D341Med (cell line): ENCODE results near the gene MGLL.

ENCODE experiments used
- DNase-seq: peaks from one replicate; pipeline ENCODE4 v3.0.0; 2012; ENCODE audit warnings: low spot score

The MGLL gene

DNA sequence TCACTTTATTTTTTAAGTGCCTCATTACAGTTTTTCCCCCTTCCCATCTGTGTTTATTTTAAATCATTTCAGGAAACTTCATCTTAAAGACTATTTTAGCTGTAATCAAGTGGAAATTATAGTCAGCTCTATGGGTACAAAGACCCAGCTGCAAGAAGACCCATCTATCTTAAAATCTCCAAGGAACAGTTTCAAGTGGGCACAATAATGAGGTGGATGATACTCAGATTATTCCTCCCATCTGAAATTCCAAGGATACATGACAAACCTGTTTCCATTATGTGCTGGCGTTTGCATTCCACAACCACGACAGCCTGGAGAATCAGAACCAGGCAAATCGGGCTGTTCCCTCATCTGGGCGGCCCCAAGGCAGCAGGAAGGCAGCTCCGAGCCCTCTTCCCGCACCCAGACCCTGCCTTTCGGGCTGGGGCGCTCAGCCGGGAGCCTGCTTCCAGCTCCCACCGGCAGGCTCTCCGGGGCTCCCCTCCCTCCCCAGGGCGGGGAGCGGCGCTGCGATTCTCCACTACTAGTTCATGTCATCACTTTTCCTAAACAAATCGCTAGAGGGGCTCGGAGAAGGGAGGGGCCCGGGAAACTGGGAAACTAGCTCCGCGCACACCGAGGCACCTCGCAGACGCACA, at the start of gene MGLL:
MGLL (minus strand) TSS at position 475 of the 641 bp plus-strand sequence; CDS start at position 278, 197 bp downstream.
- peak; percentile 58 for DNase-seq

DNA sequence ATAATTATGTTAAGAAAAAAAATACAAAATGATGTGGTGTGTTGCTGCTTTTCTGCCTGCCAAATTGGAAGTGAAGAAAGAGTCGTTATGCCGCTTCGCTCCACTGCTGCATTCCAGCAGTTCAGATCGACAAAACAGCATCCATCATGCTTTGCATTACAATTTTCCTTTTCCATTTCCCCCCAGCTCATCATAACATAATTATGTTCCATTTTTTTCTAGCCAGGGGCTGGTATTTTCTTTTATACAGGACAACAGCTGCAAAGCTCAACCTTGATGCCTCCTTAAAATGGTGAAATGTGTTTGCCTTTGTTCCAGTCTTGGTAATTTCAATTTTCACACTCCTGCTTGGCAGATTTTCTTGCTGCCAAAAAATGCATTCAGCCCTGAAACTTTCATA, 47.8 kb upstream of the MGLL start:
- DNase-seq: no peak

DNA sequence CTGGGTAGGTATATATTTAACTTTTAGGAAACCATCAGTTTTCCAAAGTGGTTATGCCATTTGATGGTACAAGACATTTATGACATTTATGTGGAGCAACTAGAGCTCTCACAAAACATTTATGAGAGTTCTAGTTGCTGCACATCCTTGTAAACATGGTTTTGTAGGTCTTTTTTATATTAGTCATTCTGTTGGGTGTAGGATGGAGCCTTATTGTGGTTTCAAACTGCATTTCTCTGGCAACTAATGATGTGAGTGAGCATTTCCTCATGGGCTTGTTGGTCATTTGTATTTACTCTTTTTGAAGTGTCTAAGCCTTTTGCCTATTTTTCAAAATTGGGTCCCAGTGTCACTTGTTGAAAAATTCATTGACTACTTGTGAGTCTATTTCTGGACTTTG, 45.7 kb upstream of the MGLL start:
- no peak for DNase-seq

DNA sequence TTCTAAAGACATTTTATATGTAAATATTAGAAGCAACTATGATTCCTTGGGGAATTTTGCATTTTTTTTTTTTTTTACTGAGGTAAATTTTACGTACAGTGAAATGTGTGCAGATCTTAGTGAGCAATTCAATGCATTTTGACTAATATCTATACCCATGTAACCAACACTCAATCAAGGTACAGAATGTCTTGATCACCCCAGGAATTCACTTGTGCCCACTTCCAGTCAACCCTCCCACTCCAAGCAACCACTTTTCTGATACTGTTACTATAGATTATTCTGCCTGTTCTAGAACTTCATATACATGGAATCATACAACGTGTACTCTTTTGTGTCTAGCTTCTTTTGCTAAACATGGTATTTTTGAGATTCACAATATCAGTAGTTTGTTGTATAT, 45.1 kb upstream of the MGLL start:
- DNase-seq: no peak

DNA sequence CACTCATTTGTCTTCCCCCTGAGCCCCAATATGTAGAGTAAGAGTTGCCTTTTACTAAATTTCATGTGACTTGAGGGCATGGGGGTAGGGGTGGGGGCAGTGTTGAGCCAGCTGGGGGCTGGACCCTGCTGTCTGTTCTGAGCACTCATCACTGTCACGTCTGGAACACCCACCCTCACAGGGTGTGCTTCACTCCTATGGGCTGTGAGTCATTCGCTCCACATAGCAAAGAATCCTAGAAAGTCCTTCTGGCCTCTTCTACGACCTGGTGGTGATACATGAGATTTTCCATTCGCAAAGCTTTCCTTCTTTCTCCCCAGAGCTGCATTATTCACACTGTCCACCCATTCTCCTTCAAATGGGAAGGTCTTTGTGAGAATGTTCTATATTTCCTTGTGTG, 43.6 kb upstream of the MGLL start:
- no peak for DNase-seq

DNA sequence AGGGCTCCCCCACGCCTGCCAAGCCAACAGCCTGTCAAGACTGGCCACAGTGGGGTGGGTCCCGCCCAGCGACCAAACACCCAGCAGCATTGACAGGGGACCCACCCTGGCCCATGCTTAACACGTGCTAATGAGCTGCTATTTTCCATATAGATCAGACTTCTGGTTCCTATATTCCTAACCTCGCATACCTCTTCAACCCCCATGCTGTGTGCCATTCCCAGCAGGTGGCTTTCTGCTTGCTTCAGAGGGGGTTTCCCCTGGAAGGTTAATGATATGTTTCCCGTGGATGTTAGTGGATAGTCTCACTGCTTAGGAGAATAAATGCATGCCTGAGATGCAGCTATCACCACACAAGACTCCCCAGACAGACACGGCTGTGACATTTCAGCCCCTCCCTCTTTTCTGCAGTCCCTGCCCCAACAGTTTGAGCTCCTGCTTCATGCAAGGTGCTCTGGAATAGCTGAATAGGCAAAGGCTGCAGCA, 37.9 kb upstream of the MGLL start:
- no peak for DNase-seq

DNA sequence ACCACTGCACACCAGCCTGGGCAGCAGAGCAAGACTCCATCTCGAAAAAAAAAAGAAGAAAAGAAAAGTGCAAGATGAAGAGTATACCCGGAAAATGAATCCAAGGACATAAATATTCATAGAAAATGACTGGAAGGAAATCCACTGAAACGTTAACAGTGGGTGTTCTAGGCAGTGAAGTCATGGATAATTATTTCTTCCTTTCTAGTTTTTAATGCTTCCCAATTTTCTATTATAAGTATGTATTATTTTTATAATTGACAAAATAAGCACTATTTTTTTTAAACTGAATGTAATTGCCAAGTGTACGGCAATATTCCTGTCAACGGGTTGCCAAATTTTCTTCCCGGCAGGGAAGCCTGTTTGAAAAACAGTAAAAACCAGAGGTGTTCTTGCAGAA, 37.4 kb upstream of the MGLL start:
- no peak for DNase-seq

DNA sequence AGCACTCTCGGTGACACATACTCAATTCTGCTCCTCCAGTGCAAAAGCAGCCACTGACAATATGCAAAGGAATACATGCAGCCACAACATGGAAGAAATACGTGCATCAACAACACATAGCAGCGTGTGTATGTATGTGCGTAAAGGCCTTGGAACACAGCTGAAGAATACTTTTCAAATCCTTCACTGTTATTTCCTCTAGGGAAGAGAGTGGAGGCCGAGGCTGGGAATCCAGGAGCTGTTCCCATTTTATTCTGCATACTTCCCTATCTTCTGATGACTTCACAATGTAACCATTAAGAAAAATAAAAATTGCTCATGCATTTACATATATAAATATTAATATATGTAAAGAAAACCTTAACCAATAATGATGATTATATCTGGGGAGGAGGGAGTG, 36.6 kb upstream of the MGLL start:
- DNase-seq: no peak

DNA sequence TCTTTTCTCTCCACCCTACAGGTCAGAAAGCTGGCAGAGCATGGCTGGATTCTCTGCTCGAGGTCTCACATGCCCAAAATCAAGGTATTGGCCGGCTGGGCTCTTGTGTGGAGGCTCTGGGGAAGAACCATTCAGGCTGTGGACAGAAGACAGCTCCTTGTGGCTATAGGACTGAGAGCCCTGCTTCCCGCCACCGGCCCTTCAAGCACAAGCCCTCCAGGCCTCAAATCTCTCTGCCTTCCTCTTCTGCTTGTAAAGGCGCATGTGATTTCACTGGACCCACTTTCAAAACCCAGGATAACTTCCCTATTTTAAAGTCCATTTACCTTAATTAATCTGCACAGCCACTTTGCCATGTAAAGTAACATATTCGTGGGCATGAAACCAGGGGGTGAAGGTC, 36.2 kb upstream of the MGLL start:
- DNase-seq: no peak

DNA sequence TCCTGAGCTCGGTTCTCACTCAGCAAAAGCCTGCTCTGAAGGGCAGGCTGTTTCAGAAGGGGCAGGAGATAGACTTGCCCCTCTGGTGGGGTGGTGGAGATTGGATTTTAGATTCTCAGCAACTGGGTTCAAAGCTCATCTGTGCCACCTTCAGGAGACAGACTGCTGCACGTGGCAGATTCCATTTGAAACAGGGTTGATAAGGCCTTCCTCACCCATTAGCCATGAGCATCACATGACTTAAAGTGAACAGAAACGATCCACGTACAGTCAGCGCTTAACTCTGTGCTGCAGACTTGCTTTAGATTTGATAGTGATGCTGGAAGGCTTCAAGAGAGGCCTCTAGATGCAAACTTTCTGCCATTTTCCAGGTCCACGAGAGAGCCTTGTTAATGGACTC, 35.0 kb upstream of the MGLL start:
- DNase-seq: no peak

DNA sequence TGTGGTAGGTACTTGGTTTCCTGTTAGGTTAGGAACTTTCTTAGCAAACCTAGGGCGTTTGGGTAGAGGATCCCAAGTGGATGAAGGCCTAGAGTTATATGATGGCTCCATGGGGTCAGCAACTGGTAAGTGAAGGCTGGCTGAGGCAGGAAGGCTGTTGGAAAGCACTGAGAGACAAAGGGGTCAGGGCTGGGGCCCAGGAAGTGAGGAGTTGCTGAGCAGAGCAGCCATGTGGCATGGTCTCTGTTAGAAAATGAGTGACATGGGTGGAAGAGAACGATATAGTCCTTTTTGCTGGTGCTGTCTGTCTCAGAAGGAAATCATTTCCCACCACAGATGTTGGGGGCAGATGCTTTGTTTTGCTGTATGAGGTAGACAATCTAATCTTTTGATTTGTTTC, 34.5 kb upstream of the MGLL start:
- no peak for DNase-seq

DNA sequence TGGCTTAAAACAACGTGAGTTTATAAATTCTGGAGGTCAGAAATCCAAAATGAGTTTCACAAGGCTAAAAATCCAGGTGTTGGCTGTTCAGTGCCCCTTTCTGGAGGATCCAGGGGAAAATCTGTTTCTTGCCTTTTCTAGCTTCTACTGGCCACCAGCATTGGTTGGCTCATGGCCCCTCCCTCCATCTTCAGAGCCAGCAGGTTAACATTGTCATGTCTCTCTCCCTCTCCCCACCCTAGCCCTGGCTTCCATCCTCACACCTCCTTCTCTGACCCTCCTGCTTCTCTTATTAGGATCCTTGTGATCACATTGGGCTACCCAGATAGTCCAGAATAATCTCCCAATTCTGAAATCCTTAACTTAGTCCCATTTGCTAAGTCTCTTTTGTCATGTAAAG, 32.9 kb upstream of the MGLL start:
- no peak for DNase-seq

DNA sequence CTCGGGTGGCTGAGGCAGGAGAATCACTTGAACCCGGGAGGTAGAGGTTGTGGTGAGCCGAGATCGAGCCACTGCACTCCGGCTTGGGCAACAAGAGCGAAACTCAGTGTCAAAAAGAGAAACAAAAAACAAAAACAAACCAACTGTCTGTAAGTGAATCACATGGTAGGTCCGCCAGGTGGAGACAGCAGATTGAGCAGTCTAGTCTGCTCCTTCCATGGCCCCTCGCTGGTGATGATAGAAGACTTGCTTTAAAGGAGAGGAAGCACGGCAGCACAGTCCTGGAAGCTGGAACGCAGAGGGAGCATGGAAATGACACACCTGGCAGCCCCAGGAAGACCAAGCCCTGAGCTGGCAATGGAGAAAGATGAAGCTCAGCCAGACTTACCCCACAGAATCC, 31.4 kb upstream of the MGLL start:
- no peak for DNase-seq

DNA sequence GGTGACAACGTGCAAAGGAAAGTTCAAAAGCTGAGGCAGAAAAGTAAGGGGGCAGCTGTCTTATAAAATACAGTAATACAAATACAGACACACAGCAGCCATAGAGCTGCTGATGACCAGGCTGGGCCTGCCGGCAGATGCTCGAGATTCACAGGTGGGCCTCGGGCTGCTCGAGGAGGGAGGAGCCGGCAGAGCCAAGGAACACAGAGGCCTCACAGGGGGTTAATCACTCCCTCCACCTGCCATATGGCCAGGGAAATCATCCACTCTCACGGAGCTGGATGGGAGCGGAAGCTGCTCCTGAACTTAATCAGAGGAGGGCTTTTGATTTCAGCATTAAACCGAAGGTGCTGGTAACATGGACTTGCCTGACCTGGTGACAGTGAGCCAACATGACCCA, 29.6 kb upstream of the MGLL start:
- DNase-seq: peak; percentile 64

DNA sequence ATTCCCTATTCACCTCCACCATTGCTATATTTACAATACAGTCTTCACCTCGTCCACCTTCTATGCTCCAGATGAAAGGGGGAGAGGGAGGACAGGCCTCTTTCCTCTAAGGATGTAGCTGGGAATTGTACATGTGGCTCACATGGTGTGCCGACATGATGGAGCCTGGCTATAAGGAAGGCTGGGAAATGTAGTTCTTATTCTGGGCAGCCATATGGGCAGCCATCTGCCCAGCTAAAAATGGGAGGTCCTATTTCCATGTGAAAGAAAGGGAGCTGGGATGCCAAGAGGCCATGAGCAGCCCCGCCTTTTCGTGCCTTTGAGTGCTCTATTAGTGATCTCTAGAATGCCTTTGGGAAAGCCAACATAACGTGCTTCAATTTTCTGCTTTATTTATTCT, 27.1 kb upstream of the MGLL start:
- peak; percentile 70 for DNase-seq

DNA sequence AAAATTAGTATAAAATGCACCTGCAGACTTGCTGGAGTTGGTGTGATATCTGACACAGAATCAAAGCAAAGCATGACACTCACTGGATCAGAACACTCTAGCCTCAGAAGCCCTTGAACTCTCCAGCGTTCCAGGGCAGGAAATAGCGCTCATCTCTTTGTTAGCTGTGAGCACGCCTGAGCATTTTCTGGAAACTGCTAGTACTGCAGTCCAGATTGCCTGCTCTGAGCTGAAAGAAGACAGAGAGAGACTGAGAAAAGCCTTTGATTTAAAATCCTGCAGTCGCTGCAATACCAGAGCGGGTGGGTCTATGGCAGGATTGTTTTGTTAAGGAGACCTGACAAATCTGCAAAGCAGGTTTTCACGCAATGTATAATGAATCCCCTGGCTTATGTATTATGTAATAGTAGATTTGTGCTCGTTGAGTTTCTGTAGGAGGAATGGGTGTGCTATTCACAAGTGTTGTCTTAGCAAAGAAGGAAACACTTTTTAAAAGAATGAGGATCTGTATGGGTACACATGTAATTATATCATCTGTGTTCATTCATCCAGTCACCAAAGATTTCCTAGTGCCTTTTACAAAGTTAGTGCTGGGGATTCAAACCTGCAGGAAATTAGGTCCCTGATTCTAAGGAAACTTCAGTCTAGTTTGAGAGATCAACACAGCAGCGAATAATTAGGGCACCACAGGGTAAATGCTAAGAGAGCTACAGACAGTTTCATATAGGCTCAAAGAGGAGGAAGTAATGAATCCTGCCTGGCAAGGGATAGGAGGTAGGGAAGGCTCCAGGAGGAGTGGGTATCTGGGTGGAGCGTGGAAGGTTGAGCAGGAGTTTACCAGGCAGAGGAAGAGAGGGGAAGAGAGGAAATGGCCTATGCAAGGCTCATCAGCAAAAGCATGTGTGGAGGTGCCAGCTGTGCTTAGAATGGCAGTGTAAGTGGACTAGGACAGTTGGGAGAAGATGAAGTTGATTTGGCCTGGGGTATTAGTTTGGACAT, 26.1 kb upstream of the MGLL start:
- DNase-seq: no peak

DNA sequence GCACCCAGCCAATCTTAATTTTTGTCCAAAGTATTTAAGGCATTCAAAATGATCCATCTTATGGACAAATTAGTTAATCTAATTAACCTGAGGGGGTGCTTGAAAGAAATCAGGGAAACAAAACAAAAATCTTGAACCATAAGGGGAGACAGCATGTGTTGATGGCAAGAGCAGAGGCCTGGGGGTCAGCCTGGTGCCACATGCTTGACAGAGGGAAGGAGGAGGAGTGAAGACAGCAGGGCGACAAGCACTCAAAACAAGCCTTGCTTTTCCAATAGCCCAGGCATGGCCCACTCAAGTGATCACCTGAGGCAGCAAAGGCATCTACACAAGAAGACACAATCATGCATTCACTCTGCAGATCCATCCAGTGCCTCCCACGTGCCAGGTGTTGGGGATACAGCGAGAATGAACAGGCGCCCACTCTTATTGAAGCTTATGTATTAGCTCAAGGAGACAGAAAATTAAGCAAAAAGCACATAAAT, 25.0 kb upstream of the MGLL start:
- no peak for DNase-seq

DNA sequence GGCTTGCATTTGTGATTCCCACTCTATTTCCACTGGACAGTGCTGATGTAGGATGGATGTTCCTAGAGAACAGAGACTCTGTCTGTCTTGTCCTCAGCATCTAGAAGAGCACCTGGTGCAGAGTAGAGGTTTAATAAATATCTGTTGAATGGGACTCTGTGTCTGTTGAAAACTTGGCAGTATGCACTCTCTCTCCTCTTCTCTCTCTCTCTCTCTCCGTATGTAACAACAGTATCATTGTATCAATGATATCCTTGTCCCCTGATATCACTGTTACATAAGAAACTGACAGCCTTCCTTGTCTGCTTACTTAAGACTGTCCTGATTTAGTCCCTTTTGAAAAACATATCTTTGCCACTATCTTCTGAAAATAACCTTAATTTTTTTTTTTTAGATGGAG, 24.3 kb upstream of the MGLL start:
- no peak for DNase-seq

DNA sequence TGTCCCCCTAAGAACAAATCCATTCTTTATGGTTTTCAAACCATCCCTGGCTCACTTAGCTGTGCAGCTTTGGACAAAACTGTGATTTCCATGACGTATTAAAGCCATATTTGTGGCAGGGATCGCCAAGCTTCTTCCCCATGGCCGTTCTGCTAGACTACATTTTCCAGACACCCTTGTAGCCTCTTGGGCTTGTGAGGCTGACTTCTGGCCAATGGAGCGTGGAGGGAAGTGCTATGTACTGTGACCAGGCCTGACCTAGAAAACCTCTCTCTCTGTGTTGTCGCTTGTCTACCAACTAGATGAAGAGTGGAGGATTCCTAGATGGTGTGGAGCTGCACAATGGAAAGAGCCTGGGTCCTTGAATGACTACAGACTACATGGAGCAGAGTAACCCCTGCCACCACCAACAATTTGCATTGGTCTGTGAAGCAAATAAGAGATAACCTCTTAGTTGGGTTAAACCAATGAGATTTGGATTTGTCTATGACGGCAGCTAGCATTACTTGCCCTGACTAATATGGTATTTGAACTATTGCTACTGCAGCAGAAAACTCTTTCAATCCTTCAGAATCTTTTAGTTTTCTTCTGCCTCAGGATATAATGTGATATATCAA, 22.1 kb upstream of the MGLL start:
- DNase-seq: no peak

DNA sequence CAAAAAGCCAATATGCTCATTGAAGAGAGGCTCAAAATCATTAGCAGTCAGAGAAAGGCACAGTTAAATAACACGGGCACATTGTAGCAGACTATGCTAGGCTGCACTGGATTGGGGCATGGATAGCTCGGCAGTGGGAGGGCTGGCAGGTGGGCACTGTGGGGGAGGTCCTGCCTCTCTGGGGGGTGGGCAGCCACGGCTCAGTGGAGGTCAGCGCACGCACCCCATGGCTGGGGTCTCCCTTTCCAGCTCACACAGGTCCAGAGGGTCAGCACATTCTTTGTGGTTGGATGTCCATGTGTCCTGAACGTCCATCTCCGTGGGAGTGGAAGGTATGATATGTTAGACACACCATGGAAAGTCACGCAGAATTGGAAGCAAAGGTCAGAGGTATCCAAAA, 18.4 kb upstream of the MGLL start:
- no peak for DNase-seq

DNA sequence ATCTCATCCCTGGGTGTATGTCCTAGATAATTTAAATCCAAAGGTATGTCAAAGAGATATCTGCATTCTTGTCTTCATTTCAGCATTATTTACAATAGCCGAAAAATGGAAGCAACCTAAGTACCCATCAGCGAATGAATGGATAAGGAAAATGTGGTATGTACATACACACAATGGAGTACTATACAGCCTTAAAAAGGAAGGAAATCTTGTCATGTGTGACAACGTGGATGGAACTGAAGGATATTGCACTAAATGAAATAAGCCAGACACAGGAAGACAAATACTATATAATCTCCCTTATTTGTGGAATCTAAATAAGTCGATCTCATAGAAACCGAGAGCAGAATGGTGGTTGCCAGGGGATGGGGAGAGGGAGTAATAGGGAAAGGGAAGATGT, 16.8 kb upstream of the MGLL start:
- no peak for DNase-seq

DNA sequence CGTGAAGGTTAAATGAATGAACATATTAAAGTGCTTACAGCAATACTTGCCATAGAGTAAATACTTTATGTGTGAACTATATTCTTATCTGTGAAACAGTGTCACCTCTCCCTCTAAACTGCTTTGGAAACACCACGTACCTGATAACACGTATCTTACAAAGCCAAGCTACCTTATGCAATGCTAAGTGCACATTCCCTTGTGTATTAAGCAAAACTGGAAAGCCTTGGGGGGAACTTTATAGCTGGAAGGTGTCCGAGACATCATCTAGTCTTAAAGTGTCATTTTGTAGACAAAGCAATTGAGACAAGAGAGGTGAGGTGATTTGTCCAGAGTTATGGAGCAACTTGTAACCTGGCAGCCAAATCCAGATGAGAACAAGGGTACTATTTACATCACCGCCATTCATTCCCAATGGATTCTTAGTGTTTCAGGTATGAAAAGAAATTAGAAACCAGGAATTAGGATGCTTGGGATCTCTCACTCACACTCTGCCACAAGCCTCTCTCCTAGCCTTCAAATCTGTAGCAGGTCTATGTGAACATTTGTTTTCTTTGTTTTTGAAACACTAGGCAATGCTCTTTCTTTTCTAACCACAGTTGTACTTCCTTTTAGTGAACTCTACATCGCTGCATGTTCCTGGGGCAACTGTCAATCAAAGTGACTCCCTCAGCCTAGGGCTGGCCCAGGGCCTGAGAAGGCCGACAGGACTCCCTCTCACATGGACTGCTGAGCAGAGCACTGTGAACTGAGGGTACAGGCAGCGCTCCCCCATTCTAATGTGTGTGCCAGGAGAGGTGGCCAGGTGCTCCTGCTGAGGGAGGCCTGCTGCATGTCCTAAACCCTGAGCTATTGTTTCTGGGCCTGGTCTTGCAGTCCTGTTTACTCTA, 13.9 kb upstream of the MGLL start:
- DNase-seq: no peak
